IPS-18c (cell line): Measurements from ENCODE around the gene HNRNPA2B1.
"Not testable (repeated sequence)": the region's sequence is repeated elsewhere in the genome, so short reads cannot be mapped to it uniquely, and the experiment has no call there.

Experiments
- H3K4me3 ChIP-seq: 2 replicates; pipeline ENCODE4 v1.7.0; 2013; ENCODE audit warnings: low read depth, mild to moderate bottlenecking, low read length, moderate library complexity; ENCODE audit not compliant: insufficient read depth
- H3K9me3 ChIP-seq: one replicate; pipeline ENCODE4 v1.6.1; 2013; ENCODE audit warnings: mild to moderate bottlenecking, low read length, moderate library complexity; ENCODE audit not compliant: control insufficient read depth, insufficient read depth

The HNRNPA2B1 gene

GRCh38 chr7:26188206-26188956 is 12.2 kb downstream of the HNRNPA2B1 start:
- Histone ChIP-seq H3K9me3 (no peaks in the 10 kb centered on the region), H3K4me3 (no peak overlapping the region)

- Histone ChIP-seq H3K9me3 (no peaks in the 10 kb centered on the region), H3K4me3 (no peak overlapping the region)
These were observed 13.0 kb downstream of the HNRNPA2B1 start for GRCh38 chr7:26187380-26188205.

- no peaks in the 10 kb centered on the region for H3K9me3 ChIP-seq
- no peak overlapping the region for H3K4me3 ChIP-seq
These were observed 13.9 kb downstream of the HNRNPA2B1 start for GRCh38 chr7:26186364-26187311.

GRCh38 chr7:26185844-26186180 is 14.7 kb downstream of the HNRNPA2B1 start:
- no peaks in the 10 kb centered on the region for H3K9me3 ChIP-seq
- H3K4me3 ChIP-seq: no peak overlapping the region

GRCh38 chr7:26185131-26185843 is 15.3 kb downstream of the HNRNPA2B1 start:
- no peaks in the 10 kb centered on the region for H3K9me3 ChIP-seq
- H3K4me3 ChIP-seq: no peak overlapping the region

GRCh38 chr7:26184281-26185101 is 16.1 kb downstream of the HNRNPA2B1 start:
- H3K9me3 ChIP-seq, H3K4me3 ChIP-seq: not testable (repeated sequence)

GRCh38 chr7:26183545-26184280 is 16.8 kb downstream of the HNRNPA2B1 start:
- no peak overlapping the region for H3K4me3 ChIP-seq
- H3K9me3 ChIP-seq: no peaks in the 10 kb centered on the region

- H3K9me3 ChIP-seq: no peaks in the 10 kb centered on the region
- no peak overlapping the region for H3K4me3 ChIP-seq
These were observed 17.8 kb downstream of the HNRNPA2B1 start for GRCh38 chr7:26182706-26183105.

- no peaks in the 10 kb centered on the region for H3K9me3 ChIP-seq
- no peak overlapping the region for H3K4me3 ChIP-seq
These were observed 18.3 kb downstream of the HNRNPA2B1 start for GRCh38 chr7:26182283-26182682.

DNA sequence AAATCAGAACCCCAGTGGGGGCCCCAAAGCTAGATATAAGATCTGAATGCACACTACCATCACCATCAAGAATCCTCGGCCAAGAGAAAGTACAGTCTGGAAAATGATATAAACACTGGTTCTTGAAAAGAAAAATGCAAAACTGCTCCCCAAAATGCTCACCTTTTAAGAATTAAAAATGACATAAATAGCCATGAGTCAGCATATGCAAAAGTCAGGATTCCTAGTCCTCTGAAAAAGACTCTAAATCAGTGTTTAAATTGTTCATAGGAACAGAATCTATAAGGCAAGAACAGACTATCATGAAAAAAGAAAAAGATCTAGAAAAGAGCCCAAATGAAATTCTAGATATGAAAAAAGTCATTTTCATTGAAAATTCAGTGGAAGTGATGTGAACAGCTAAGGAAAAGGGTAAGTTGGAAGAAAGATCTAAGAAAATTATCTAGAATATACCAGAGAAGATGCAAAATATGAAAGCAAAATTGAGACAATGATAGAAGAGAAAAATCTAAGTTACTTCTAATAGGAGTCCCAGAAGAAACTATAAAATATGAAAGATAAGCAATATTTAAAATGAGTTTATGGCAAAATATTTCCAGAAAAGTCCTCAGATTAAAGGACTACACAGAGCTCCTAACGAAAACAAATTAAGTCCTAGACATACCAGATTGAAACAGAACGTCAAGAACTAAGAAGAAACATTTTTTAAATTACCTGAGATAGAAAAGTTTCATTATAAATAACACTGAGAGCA is 18.9 kb downstream of the HNRNPA2B1 start:
- no peak overlapping the region for H3K4me3 ChIP-seq
- no peaks in the 10 kb centered on the region for H3K9me3 ChIP-seq

DNA sequence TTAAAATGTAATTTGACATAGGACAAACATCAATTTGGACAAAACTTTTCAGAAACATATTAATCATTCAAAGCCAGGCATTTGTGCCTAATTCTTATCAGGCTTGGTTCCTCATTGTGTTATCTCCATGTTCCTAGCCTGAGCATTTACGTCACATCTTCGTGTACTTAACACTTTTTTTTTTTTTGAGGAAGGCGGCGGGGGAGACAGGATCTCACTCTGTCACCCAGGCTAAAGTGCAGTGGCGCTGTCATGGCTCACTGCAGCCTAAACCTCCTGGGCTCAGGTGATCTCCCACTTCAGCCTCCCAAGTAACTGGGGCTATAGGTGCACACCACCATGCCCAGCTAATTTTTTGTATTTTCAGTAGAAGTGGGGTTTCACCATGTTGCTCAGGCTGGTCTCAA is 19.8 kb downstream of the HNRNPA2B1 start:
- no peaks in the 10 kb centered on the region for H3K9me3 ChIP-seq
- H3K4me3 ChIP-seq: no peak overlapping the region

DNA sequence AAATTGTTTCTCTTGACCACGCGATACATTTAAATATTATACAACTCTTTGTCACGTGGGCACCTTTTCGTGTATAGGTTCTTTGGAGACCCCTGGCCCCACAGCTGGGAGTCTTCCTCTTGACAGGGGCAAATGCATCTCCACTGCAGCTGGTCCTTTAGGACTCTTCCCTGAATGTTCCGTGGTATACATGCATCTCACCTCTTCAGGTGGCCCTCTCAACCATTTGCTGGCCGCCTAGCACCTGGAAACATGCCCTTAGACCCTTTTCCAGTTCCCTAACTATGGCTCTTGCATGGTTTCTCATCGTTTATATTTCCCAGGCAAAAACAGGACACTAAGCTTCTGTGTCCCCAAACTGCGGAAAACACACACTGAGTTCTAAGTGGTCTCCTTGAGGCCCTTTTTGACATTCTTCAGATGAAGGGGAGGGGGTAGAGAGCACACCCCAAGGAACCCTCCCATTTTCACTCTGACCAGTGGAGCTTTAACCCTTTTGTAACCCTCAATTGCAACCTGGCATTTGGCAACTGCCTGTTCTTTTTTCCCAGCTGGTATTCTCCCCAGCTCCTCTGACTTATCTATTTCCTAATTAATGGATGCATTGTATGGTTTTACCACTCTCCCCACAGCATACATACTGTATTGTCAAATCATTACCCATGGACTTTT is 20.6 kb downstream of the HNRNPA2B1 start:
- H3K9me3 ChIP-seq: no peaks in the 10 kb centered on the region
- no peak overlapping the region for H3K4me3 ChIP-seq

DNA sequence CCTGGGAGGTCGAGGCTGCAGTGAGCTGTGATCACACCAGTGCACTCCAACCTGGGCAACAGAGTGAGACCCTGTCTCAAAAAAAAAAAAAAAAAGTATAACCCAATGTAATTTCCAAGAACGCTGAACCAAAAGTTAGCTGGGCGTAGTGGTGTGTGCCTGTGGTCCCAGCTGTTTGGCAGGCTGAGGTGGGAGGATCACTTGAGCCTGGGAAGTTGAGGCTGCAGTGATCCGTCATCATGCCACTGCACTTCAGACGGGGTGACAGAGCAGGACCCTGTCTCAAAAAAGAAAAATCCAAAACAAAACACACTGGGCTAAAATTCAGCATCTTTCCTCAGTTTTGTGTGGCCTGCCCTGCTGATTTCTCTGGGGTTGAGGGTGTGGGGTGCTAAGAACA is 21.1 kb downstream of the HNRNPA2B1 start:
- Histone ChIP-seq H3K4me3 (no peak overlapping the region), H3K9me3 (no peaks in the 10 kb centered on the region)

DNA sequence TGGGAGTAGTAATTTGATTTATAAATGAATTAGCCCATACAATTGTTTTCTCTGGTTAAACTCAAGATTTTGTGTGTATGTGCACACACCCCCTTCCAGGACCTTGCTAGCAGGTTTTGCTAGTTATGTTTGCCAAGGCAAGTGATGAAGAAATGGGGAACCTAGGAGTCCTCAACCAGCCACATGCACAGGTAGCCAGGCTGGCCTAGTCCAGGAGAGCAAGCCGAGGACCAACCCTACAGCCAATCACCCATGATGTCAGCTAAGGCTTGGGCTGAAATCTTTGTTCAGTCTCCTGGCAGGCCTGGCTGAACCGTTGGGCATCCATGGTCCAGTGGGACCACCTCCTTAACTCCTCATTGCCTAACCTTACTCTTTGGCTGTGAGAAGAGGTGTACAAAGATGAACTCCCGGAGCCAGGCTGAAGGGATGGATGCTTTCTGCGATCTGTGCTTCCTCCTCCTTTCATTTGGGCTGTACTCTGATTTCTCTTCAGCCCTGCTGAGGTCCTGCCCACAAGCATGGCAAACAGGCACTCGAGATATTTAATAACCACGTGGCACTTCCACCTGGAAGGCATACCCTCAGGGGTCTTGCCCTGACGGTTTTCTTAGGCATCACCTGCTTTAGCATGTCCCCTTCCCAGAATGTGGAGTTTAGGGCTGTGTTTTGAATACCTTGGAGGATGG is 22.1 kb downstream of the HNRNPA2B1 start:
- Histone ChIP-seq H3K4me3 (no peak overlapping the region), H3K9me3 (no peaks in the 10 kb centered on the region)
